Chondrocyte (in vitro differentiated cells): Measurements from ENCODE around the gene BCS1L. TPM values are rescaled to one million over a fixed set of nuclear protein-coding genes. Genes with fewer than 3 reads are reported as not detected.

Experiments
- DNase-seq: peaks from one replicate; pipeline ENCODE4 v3.0.0; 2021; ENCODE audit warnings: mixed read lengths, low spot score
- H3K27ac Mint-ChIP-seq: one replicate; pipeline ENCODE4 v1.8.0; 2021; ENCODE audit warnings: mild to moderate bottlenecking, moderate library complexity, mixed read lengths; ENCODE audit not compliant: unreplicated experiment
- H3K27me3 Mint-ChIP-seq: 2 replicates; pipeline ENCODE4 v1.8.0; 2021; ENCODE audit warnings: low read depth, mixed read lengths
- H3K36me3 Mint-ChIP-seq: 2 replicates; pipeline ENCODE4 v1.8.0; 2021; ENCODE audit warnings: low read depth, mixed read lengths
- H3K4me1 Mint-ChIP-seq: 2 replicates; pipeline ENCODE4 v1.8.0; 2021; ENCODE audit warnings: low read depth, mild to moderate bottlenecking, mixed read lengths
- H3K4me3 Mint-ChIP-seq: one replicate; pipeline ENCODE4 v1.8.0; 2021; ENCODE audit warnings: mild to moderate bottlenecking, moderate library complexity, mixed read lengths; ENCODE audit not compliant: unreplicated experiment
- H3K9me3 Mint-ChIP-seq: 2 replicates; pipeline ENCODE4 v1.8.0; 2021; ENCODE audit warnings: low read depth, mixed read lengths
- total RNA-seq: library from RNA; stranded (reverse); gene quantifications from 3 replicates; pipeline ENCODE4 v1.2.1, GENCODE V29; 2021
- TF ChIP-seq, protein P1 (sequence below): fragments of 200-600 bp; sonication (generic); IDR thresholded peaks from 2 replicates; pipeline ENCODE4 v1.5.0; 2021; ENCODE audit warnings: antibody characterized with exemption, mild to moderate bottlenecking, moderate library complexity

Gene BCS1L
- total RNA-seq, 1 donor from 2014 or later, result 30.0 TPM

DNA sequence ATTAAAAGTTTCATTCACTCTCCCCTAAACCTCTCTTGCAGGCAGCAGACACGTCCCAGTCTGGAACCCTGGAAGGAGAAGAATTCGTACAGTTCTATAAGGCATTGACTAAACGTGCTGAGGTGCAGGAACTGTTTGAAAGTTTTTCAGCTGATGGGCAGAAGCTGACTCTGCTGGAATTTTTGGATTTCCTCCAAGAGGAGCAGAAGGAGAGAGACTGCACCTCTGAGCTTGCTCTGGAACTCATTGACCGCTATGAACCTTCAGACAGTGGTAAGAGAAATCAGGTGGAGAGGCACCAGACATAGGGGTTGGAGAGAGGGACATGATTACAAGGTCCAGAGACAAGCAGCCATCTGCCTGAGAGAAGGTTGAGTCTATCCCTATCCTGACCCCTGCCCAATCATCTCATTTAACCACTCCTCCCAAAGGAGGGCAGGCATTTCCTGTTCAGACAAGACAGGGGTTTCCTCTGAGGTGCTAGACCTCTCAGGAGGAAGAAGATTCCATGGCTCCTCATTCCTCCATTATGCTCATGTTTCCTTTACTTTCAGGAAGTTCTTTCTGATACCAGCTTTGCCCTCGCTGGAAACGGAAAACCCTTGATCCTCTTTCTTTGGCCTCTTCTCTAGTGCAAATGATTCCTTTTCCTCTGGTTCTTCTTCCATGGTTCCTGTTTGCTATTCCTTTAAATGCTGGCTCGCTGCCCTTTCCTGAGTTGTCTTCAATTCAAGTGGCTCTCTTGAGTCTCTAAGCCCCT lies 36.7 kb upstream of the BCS1L start:
- Mint-ChIP-seq H3K27me3 (no peaks in the 10 kb centered on the region), H3K9me3 (no peaks in the 10 kb centered on the region), H3K27ac (no peak overlapping the region), H3K4me3 (no peak overlapping the region), H3K4me1 (peaks cover 8% of the 10 kb centered on the region), H3K36me3 (peaks cover 5% of the 10 kb centered on the region)
- TF ChIP-seq, protein P1, sequence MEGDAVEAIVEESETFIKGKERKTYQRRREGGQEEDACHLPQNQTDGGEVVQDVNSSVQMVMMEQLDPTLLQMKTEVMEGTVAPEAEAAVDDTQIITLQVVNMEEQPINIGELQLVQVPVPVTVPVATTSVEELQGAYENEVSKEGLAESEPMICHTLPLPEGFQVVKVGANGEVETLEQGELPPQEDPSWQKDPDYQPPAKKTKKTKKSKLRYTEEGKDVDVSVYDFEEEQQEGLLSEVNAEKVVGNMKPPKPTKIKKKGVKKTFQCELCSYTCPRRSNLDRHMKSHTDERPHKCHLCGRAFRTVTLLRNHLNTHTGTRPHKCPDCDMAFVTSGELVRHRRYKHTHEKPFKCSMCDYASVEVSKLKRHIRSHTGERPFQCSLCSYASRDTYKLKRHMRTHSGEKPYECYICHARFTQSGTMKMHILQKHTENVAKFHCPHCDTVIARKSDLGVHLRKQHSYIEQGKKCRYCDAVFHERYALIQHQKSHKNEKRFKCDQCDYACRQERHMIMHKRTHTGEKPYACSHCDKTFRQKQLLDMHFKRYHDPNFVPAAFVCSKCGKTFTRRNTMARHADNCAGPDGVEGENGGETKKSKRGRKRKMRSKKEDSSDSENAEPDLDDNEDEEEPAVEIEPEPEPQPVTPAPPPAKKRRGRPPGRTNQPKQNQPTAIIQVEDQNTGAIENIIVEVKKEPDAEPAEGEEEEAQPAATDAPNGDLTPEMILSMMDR, result no peak
- no peak for DNase-seq

DNA sequence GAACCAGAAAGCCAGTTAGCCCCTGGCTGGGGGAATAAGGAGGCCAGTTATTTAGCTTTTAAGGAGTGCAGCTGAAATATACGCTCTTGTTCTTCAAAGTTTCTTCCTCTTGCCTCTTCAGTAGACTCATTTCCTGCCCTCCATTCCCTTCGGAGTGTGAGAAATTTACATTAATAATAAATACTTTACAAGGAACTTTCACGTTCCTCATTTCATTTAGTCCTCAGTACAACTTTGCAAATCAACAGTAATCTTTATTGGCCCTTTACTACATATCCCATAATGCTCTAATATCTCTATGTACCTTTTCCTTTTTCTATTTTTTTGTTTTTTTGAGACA lies 36.1 kb upstream of the BCS1L start:
- H3K9me3 Mint-ChIP-seq, result no peaks in the 10 kb centered on the region
- peaks cover 5% of the 10 kb centered on the region for H3K36me3 Mint-ChIP-seq
- peaks cover 8% of the 10 kb centered on the region for H3K4me1 Mint-ChIP-seq
- TF ChIP-seq, protein P1, result no peak
- H3K27ac Mint-ChIP-seq, result no peak overlapping the region
- no peak overlapping the region for H3K4me3 Mint-ChIP-seq
- DNase-seq, result no peak
- H3K27me3 Mint-ChIP-seq, result no peaks in the 10 kb centered on the region

DNA sequence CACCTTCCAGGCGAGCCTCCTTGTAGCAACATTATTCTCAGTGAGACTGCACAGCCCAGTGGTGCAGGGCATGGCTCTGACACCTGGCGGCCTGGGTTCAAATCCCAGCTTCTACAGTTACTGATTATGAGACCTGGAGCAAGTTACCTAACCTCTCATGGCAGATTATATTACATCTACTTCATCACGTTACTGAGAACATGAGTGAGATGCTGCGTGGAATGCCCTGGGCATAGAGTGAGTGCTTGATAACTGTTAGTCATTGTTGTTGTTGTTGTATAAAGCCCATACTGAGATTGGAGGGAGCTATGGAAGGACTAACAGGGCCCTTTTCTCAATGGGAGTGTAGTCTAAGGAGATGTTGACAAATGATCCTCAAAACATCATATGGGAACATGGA lies 33.1 kb upstream of the BCS1L start:
- peaks cover 13% of the 10 kb centered on the region for H3K4me1 Mint-ChIP-seq
- no peaks in the 10 kb centered on the region for H3K36me3 Mint-ChIP-seq
- no peaks in the 10 kb centered on the region for H3K27me3 Mint-ChIP-seq
- H3K27ac Mint-ChIP-seq, result no peak overlapping the region
- DNase-seq, result no peak
- H3K9me3 Mint-ChIP-seq, result no peaks in the 10 kb centered on the region
- H3K4me3 Mint-ChIP-seq, result no peak overlapping the region
- TF ChIP-seq, protein P1, result no peak

DNA sequence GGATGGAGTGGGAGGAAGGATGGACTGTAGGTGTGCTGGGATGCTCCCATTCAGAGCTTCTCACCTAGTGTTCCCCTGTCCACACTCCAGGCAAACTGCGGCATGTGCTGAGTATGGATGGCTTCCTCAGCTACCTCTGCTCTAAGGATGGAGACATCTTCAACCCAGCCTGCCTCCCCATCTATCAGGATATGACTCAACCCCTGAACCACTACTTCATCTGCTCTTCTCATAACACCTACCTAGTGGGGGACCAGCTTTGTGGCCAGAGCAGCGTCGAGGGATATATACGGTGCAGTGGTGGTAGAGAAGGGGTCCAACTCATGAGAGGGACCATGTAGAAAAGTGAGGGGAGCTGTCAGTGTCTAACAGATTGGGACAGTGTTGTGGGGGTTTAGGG lies 31.5 kb upstream of the BCS1L start:
- peaks cover 3% of the 10 kb centered on the region for H3K36me3 Mint-ChIP-seq
- H3K27ac Mint-ChIP-seq, result no peak overlapping the region
- TF ChIP-seq, protein P1, result no peak
- H3K4me1 Mint-ChIP-seq, result peaks cover 8% of the 10 kb centered on the region
- no peak overlapping the region for H3K4me3 Mint-ChIP-seq
- no peaks in the 10 kb centered on the region for H3K9me3 Mint-ChIP-seq
- H3K27me3 Mint-ChIP-seq, result no peaks in the 10 kb centered on the region
- DNase-seq, result no peak

DNA sequence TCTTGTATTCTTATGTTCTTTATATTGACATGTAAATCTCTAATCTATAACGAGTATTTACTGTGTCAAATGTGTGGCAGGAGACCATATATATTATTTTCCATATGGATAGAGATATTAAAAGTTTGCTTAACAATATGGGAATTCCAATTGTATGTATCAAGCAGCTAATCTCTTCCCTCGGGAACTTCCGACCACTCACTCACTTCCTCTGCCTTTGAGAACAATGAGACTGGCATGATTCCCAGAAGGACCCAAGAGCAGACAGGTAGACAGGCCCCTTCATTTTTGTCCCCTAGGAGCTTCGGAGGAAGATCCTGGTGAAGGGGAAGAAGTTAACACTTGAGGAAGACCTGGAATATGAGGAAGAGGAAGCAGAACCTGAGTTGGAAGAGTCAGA lies 27.6 kb upstream of the BCS1L start:
- no peak overlapping the region for H3K4me3 Mint-ChIP-seq
- no peaks in the 10 kb centered on the region for H3K9me3 Mint-ChIP-seq
- no peaks in the 10 kb centered on the region for H3K27me3 Mint-ChIP-seq
- H3K27ac Mint-ChIP-seq, result no peak overlapping the region
- TF ChIP-seq, protein P1, result no peak
- no peak for DNase-seq
- H3K36me3 Mint-ChIP-seq, result peaks cover 23% of the 10 kb centered on the region
- H3K4me1 Mint-ChIP-seq, result peaks cover 5% of the 10 kb centered on the region
